CD14-positive monocyte (primary cell): ENCODE measurements around the gene SNAP91. TPM values are rescaled to one million over a fixed set of nuclear protein-coding genes. Genes with fewer than 3 reads are reported as not detected.
"Not testable (repeated sequence)": the region's sequence is repeated elsewhere in the genome, so short reads cannot be mapped to it uniquely, and the experiment has no call there.

ENCODE experiments used
- DNase-seq, 3 donors: peaks; one replicate each; pipeline ENCODE4 v3.0.0-alpha.2; 2011 to 2022
- H2AFZ ChIP-seq: 2 replicates; pipeline ENCODE4 v1.6.0; 2012; ENCODE audit warnings: mild to moderate bottlenecking, low read depth, low read length, inconsistent platforms; ENCODE audit not compliant: insufficient read depth, poor library complexity, severe bottlenecking
- H3K27ac ChIP-seq, 2 donors: 1 replicate in 1 of 2; 2 replicates in 1 of 2; pipeline ENCODE4 v1.5.1; 2012 to 2013; ENCODE audit warnings: low read length in 2 of 2, control low read depth in 1 of 2, inconsistent platforms in 1 of 2, low read depth in 1 of 2, mild to moderate bottlenecking in 1 of 2
- H3K27me3 ChIP-seq, 2 donors: one replicate each; pipeline versions ENCODE4 v1.6.0 to v1.6.1; 2011 to 2013; ENCODE audit warnings: low read length in 2 of 2; ENCODE audit not compliant: control insufficient read depth in 2 of 2, insufficient read depth in 2 of 2
- H3K36me3 ChIP-seq, 2 donors: replicated peaks in 1 of 2; 1 replicate in 1 of 2; 2 replicates in 1 of 2; pipeline versions ENCODE4 v1.5.1 to v1.6.1; 2012 to 2013; ENCODE audit warnings: low read length in 2 of 2, control low read depth in 1 of 2, inconsistent platforms in 1 of 2, mild to moderate bottlenecking in 1 of 2; ENCODE audit not compliant: insufficient read depth in 2 of 2, control insufficient read depth in 1 of 2
- H3K4me1 ChIP-seq, 2 donors: 1 replicate in 1 of 2; 2 replicates in 1 of 2; pipeline versions ENCODE4 v1.5.1 to v1.6.1; 2012 to 2013; ENCODE audit warnings: low read length in 2 of 2, control low read depth in 1 of 2, inconsistent platforms in 1 of 2, mild to moderate bottlenecking in 1 of 2, moderate library complexity in 1 of 2; ENCODE audit not compliant: insufficient read depth in 2 of 2, control insufficient read depth in 1 of 2
- H3K4me2 ChIP-seq: replicated peaks from 2 replicates; pipeline ENCODE3; 2012; ENCODE audit warnings: low read length, moderate library complexity, mild to moderate bottlenecking; ENCODE audit not compliant: poor library complexity, severe bottlenecking; ENCODE audit errors: extremely low read depth
- H3K4me3 ChIP-seq, 3 experiments: fragments of 200-600 bp in 1 of 3; sonication (generic) in 1 of 3; replicated peaks in 1 of 3; 1 replicate in 2 of 3; 2 replicates in 1 of 3; pipeline ENCODE4 v1.5.1; 2011 to 2013; ENCODE audit warnings: low read length in 3 of 3, mild to moderate bottlenecking in 3 of 3, control low read depth in 2 of 3, low read depth in 2 of 3, inconsistent platforms in 1 of 3, moderate library complexity in 1 of 3
- H3K79me2 ChIP-seq: 2 replicates; pipeline ENCODE4 v1.6.0; 2012; ENCODE audit warnings: mild to moderate bottlenecking, control low read depth, inconsistent platforms, low read length, moderate library complexity; ENCODE audit not compliant: insufficient read depth
- H3K9ac ChIP-seq: 2 replicates; pipeline ENCODE4 v1.6.0; 2017; ENCODE audit warnings: low read length, mild to moderate bottlenecking; ENCODE audit not compliant: insufficient read depth, poor library complexity, severe bottlenecking
- H3K9me3 ChIP-seq, 2 donors: replicated peaks in 1 of 2; 1 replicate in 1 of 2; 2 replicates in 1 of 2; pipeline versions ENCODE4 v1.5.1 to v1.6.1; 2012 to 2013; ENCODE audit warnings: low read length in 2 of 2, control low read depth in 1 of 2; ENCODE audit not compliant: control insufficient read depth in 1 of 2, insufficient read depth in 1 of 2
- H4K20me1 ChIP-seq: 2 replicates; pipeline ENCODE4 v1.6.0; 2012; ENCODE audit warnings: mild to moderate bottlenecking, low read length, control low read depth, moderate library complexity; ENCODE audit not compliant: insufficient read depth
- H3K27ac Mint-ChIP-seq, 7 donors: one replicate each; pipeline ENCODE4 v1.8.0; 2020; ENCODE audit warnings: mild to moderate bottlenecking in 7 of 7, mixed read lengths in 7 of 7, moderate library complexity in 6 of 7, inconsistent platforms in 2 of 7
- H3K27me3 Mint-ChIP-seq, 3 donors: one replicate each; pipeline ENCODE4 v1.8.0; 2021 to 2022; ENCODE audit warnings: low read depth in 3 of 3, mild to moderate bottlenecking in 3 of 3, mixed read lengths in 3 of 3, moderate library complexity in 3 of 3, inconsistent platforms in 1 of 3
- H3K36me3 Mint-ChIP-seq, 2 donors: one replicate each; pipeline ENCODE4 v1.8.0; 2020; ENCODE audit warnings: mixed read lengths in 2 of 2, inconsistent platforms in 1 of 2, mild to moderate bottlenecking in 1 of 2
- H3K4me1 Mint-ChIP-seq: one replicate; pipeline ENCODE4 v1.8.0; 2020; ENCODE audit warnings: mild to moderate bottlenecking, mixed read lengths
- H3K4me3 Mint-ChIP-seq, 2 donors: one replicate each; pipeline ENCODE4 v1.8.0; 2020; ENCODE audit warnings: mild to moderate bottlenecking in 2 of 2, mixed read lengths in 2 of 2, moderate library complexity in 1 of 2
- H3K9me3 Mint-ChIP-seq, 7 donors: one replicate each; pipeline ENCODE4 v1.8.0; 2020 to 2022; ENCODE audit warnings: mixed read lengths in 7 of 7, mild to moderate bottlenecking in 6 of 7, moderate library complexity in 6 of 7, inconsistent platforms in 2 of 7
- WGBS: methylation state at CpG from one replicate; pipeline ENCODE4 v1.1.5; 2013; ENCODE audit warnings: missing lambda C conversion rate; ENCODE audit not compliant: insufficient coverage; 5-methylcytosine and 5-hydroxymethylcytosine counted together
- intact Hi-C, 2 donors: fragments of 100-400 bp; cut with micrococcal nuclease; formaldehyde crosslinking; loops; one replicate each; pipeline versions ENCODE4 v1.15.0 to v1.15.1; 2023
- polyA plus RNA-seq, 3 donors: library from polyadenylated mRNA; depleted of rRNA in 1 of 3; unstranded in 2 of 3; stranded (reverse) in 1 of 3; fragments of 300-500 nt in 2 of 3; fragments of >200 nt in 1 of 3; fragmentation: Illumina TruSeq in 2 of 3; gene quantifications; 1 replicate in 2 of 3; 2 replicates in 1 of 3; pipeline ENCODE4 v1.2.3, GENCODE V29; 2012 to 2021
- TF ChIP-seq, protein P1 (sequence below): fragments of 200-600 bp; IDR thresholded peaks from one replicate; pipeline ENCODE4 v1.8.0; 2022; ENCODE audit warnings: antibody characterized with exemption, mild to moderate bottlenecking

Gene SNAP91
- polyA plus RNA-seq, 3 donors = not detected

GRCh38 chr6:83550482-83550881 lies 158.4 kb downstream of the SNAP91 start:
- H3K36me3 ChIP-seq, H3K4me1 ChIP-seq, H3K4me3 ChIP-seq, H3K27ac ChIP-seq, H4K20me1 ChIP-seq, H3K4me2 ChIP-seq, H3K9me3 ChIP-seq, H3K36me3 Mint-ChIP-seq, H2AFZ ChIP-seq, H3K27me3 Mint-ChIP-seq, H3K9ac ChIP-seq, H3K79me2 ChIP-seq, intact Hi-C loops, H3K4me3 Mint-ChIP-seq, H3K27me3 ChIP-seq: not testable (repeated sequence)
- peak overlapping the region in 2 of 7 donors; percentile 4 to 6 for H3K27ac Mint-ChIP-seq
- peaks cover 9 to 18% (median 15%) of the 10 kb centered on the region in 7 donors for H3K9me3 Mint-ChIP-seq
- H3K4me1 Mint-ChIP-seq = peaks cover 31% of the 10 kb centered on the region
- peak in 1 of 3 donors; percentile 16 for DNase-seq
- 0% methylated on average over 1 of the region's 5 CpGs for whole genome bisulfite sequencing

DNA sequence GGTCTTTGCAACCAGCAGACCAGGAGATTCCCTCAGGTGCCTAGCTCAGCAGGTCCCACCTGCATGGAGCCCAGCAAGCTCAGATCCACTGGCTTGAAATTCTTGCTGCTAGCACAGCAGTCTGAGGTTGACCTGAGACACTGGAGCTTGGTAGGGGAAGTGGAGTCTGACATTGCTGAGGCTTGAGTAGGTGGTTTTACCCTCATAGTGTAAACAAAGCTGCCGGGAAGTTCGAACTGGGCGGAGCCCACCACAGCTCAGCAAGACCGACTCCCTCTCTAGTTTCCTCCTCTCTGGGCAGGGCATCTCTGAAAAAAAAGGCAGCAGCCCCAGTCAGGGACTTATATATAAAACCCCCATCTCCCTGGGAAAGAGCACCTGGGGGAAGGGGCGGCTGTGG lies 162.3 kb downstream of the SNAP91 start:
- TF ChIP-seq, protein P1, sequence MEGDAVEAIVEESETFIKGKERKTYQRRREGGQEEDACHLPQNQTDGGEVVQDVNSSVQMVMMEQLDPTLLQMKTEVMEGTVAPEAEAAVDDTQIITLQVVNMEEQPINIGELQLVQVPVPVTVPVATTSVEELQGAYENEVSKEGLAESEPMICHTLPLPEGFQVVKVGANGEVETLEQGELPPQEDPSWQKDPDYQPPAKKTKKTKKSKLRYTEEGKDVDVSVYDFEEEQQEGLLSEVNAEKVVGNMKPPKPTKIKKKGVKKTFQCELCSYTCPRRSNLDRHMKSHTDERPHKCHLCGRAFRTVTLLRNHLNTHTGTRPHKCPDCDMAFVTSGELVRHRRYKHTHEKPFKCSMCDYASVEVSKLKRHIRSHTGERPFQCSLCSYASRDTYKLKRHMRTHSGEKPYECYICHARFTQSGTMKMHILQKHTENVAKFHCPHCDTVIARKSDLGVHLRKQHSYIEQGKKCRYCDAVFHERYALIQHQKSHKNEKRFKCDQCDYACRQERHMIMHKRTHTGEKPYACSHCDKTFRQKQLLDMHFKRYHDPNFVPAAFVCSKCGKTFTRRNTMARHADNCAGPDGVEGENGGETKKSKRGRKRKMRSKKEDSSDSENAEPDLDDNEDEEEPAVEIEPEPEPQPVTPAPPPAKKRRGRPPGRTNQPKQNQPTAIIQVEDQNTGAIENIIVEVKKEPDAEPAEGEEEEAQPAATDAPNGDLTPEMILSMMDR = no peak
- peaks cover 7 to 10% of the 10 kb centered on the region in 2 donors for H3K4me1 ChIP-seq
- peak in 1 of 3 donors; percentile 14 for DNase-seq
- H3K9me3 Mint-ChIP-seq = peaks cover 17 to 30% (median 23%) of the 10 kb centered on the region in 7 donors
- H3K4me2 ChIP-seq = peak overlapping the region; percentile 11
- no peak overlapping the region for H3K27ac ChIP-seq
- H2AFZ ChIP-seq = peak overlapping the region; percentile 30
- 100% methylated on average over 1 of the region's 5 CpGs for WGBS
- peak overlapping the region in 1 of 3 experiments; percentile 35 for H3K4me3 ChIP-seq
- peaks cover 2% of the 10 kb centered on the region in 2 donors for H3K36me3 Mint-ChIP-seq
- no peaks in the 10 kb centered on the region for H3K27me3 ChIP-seq
- H3K9me3 ChIP-seq = peaks cover 0 to 4% of the 10 kb centered on the region in 2 donors
- H3K9ac ChIP-seq = no peak overlapping the region
- no peaks in the 10 kb centered on the region for H3K36me3 ChIP-seq
- no peak overlapping the region for H3K4me3 Mint-ChIP-seq
- no peaks in the 10 kb centered on the region for H3K79me2 ChIP-seq
- peaks cover 0 to 4% (median 3%) of the 10 kb centered on the region in 3 donors for H3K27me3 Mint-ChIP-seq
- H3K27ac Mint-ChIP-seq = peak overlapping the region in 4 of 7 donors; percentile 12 to 77 (median 57)
- intact Hi-C loops = no loop called here
- no peaks in the 10 kb centered on the region for H4K20me1 ChIP-seq
- peaks cover 31% of the 10 kb centered on the region for H3K4me1 Mint-ChIP-seq
